SK-N-SH treated with all-trans-retinoic acid at 6 μM for 48 hours (cell line): ENCODE measurements around the gene AZU1.

Experiments
- ATAC-seq: fragments of 200-7000 bp; cut with Tn5 transposase; 3 replicates; pipeline ENCODE4 v1.9.1; 2020; ENCODE audit warnings: mild to moderate bottlenecking, moderate library complexity
- ARNTL ChIP-seq: fragments of 450-650 bp; formaldehyde crosslinking; IDR thresholded peaks from 2 replicates; pipeline ENCODE4 v1.5.0; 2020; ENCODE audit warnings: low read depth, mild to moderate bottlenecking, moderate library complexity, borderline replicate concordance
- BACH2 ChIP-seq: fragments of 250-450 bp; sonication (Bioruptor Pico); IDR thresholded peaks from 2 replicates; pipeline ENCODE4 v1.9.0; 2021; ENCODE audit warnings: mild to moderate bottlenecking, borderline replicate concordance
- CSDC2 ChIP-seq: fragments of 250-450 bp; sonication (Bioruptor Pico); IDR thresholded peaks from 2 replicates; pipeline ENCODE4 v1.5.0; 2020; ENCODE audit warnings: mild to moderate bottlenecking, moderate library complexity
- ESRRG ChIP-seq: fragments of 250-450 bp; sonication (Bioruptor Pico); IDR thresholded peaks from 2 replicates; pipeline ENCODE4 v1.6.1; 2021; ENCODE audit warnings: mild to moderate bottlenecking
- OSR1 ChIP-seq: fragments of 250-450 bp; sonication (Bioruptor Pico); IDR thresholded peaks from 2 replicates; pipeline ENCODE4 v1.8.0; 2022; ENCODE audit warnings: moderate library complexity, mild to moderate bottlenecking, inconsistent platforms
- POU6F1 ChIP-seq: fragments of 250-450 bp; sonication (Bioruptor Pico); IDR thresholded peaks from 2 replicates; pipeline ENCODE4 v1.8.0; 2021; ENCODE audit warnings: low read depth, mild to moderate bottlenecking, moderate library complexity, borderline replicate concordance
- RARB ChIP-seq: fragments of 250-450 bp; sonication (Bioruptor Pico); IDR thresholded peaks from 2 replicates; pipeline ENCODE4 v1.8.0; 2021; ENCODE audit warnings: mild to moderate bottlenecking, moderate library complexity
- SNAI2 ChIP-seq: fragments of 250-450 bp; sonication (Bioruptor Pico); IDR thresholded peaks from 2 replicates; pipeline ENCODE4 v1.5.0; 2020; ENCODE audit warnings: mild to moderate bottlenecking, moderate library complexity
- TCF4 ChIP-seq: fragments of 250-450 bp; sonication (Bioruptor Pico); IDR thresholded peaks from 2 replicates; pipeline ENCODE4 v1.8.0; 2021; ENCODE audit warnings: mild to moderate bottlenecking, moderate library complexity, borderline replicate concordance
- TOX ChIP-seq: fragments of 250-450 bp; sonication (Bioruptor Pico); IDR thresholded peaks from 2 replicates; pipeline ENCODE4 v1.8.0; 2021; ENCODE audit warnings: mild to moderate bottlenecking, moderate library complexity, borderline replicate concordance
- ZC3H10 ChIP-seq: fragments of 250-450 bp; sonication (Bioruptor Pico); IDR thresholded peaks from 2 replicates; pipeline ENCODE4 v1.5.1; 2021; ENCODE audit warnings: mild to moderate bottlenecking, moderate library complexity
- ZFP3 ChIP-seq: fragments of 250-450 bp; sonication (Bioruptor Pico); IDR thresholded peaks from 2 replicates; pipeline ENCODE4 v1.5.0; 2020; ENCODE audit warnings: mild to moderate bottlenecking, moderate library complexity
- ZFP30 ChIP-seq: fragments of 450-650 bp; formaldehyde crosslinking; IDR thresholded peaks from 2 replicates; pipeline ENCODE4 v1.5.0; 2022; ENCODE audit warnings: mild to moderate bottlenecking, moderate library complexity
- ZNF70 ChIP-seq: fragments of 450-650 bp; formaldehyde crosslinking; IDR thresholded peaks from 2 replicates; pipeline ENCODE4 v1.5.0; 2020; ENCODE audit warnings: mild to moderate bottlenecking, moderate library complexity
- TF ChIP-seq, protein P1 (sequence below): fragments of 250-450 bp; sonication (Bioruptor Pico); IDR thresholded peaks from 2 replicates; pipeline ENCODE4 v1.5.1; 2020; ENCODE audit warnings: low read depth, mild to moderate bottlenecking, moderate library complexity
- TF ChIP-seq, protein P2 (sequence below): fragments of 250-450 bp; sonication (Bioruptor Pico); IDR thresholded peaks from 2 replicates; pipeline ENCODE4 v1.8.0; 2020; ENCODE audit warnings: mild to moderate bottlenecking, moderate library complexity, borderline replicate concordance
- TF ChIP-seq, protein P3 (sequence below): fragments of 250-450 bp; sonication (Bioruptor Pico); IDR thresholded peaks from 2 replicates; pipeline ENCODE4 v1.5.0; 2020; ENCODE audit warnings: mild to moderate bottlenecking, moderate library complexity
- TF ChIP-seq, protein P4 (sequence below): fragments of 250-450 bp; sonication (Bioruptor Pico); IDR thresholded peaks from 2 replicates; pipeline ENCODE4 v1.5.1; 2021; ENCODE audit warnings: mild to moderate bottlenecking, moderate library complexity

Gene AZU1, protein sequence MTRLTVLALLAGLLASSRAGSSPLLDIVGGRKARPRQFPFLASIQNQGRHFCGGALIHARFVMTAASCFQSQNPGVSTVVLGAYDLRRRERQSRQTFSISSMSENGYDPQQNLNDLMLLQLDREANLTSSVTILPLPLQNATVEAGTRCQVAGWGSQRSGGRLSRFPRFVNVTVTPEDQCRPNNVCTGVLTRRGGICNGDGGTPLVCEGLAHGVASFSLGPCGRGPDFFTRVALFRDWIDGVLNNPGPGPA

DNA sequence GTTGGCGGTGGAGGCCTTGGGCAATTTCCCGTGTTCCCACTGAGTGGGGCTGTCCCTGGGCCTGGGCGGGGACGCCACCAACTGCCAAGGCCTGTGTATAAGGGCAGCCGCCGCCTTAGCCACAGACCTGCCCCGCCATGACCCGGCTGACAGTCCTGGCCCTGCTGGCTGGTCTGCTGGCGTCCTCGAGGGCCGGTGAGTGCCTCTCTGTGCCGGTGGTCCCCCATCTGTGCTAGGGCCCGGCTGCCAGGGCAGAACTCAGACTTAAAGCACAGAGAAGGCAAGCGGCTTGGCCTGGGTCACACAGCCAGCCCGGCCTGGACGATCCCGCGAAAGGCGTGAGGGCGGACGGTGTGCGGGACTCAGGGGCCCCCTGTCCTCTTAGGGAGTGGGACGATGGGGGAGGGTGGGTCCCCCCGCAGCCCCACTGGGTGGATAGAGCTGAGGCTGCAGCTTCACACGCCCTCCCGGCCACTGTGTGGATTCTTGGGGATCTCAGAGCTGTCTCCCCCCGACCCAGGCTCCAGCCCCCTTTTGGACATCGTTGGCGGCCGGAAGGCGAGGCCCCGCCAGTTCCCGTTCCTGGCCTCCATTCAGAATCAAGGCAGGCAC is at the start of gene AZU1:
AZU1 (plus strand) TSS at position 128 of the 612 bp plus-strand sequence; CDS start at position 138, 10 bp downstream.
- TF ChIP-seq ARNTL (CRISPR knock-in tag): no peak
- TF ChIP-seq BACH2 (CRISPR knock-in tag): no peak
- TF ChIP-seq POU6F1 (CRISPR knock-in tag): no peak
- TF ChIP-seq, protein P1, sequence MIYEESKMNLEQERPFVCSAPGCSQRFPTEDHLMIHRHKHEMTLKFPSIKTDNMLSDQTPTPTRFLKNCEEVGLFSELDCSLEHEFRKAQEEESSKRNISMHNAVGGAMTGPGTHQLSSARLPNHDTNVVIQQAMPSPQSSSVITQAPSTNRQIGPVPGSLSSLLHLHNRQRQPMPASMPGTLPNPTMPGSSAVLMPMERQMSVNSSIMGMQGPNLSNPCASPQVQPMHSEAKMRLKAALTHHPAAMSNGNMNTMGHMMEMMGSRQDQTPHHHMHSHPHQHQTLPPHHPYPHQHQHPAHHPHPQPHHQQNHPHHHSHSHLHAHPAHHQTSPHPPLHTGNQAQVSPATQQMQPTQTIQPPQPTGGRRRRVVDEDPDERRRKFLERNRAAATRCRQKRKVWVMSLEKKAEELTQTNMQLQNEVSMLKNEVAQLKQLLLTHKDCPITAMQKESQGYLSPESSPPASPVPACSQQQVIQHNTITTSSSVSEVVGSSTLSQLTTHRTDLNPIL (CRISPR knock-in tag): no peak
- no peak for TF ChIP-seq RARB (CRISPR knock-in tag)
- TF ChIP-seq ZC3H10 (CRISPR knock-in tag): no peak
- no peak for TF ChIP-seq ZNF70 (CRISPR knock-in tag)
- TF ChIP-seq, protein P2, sequence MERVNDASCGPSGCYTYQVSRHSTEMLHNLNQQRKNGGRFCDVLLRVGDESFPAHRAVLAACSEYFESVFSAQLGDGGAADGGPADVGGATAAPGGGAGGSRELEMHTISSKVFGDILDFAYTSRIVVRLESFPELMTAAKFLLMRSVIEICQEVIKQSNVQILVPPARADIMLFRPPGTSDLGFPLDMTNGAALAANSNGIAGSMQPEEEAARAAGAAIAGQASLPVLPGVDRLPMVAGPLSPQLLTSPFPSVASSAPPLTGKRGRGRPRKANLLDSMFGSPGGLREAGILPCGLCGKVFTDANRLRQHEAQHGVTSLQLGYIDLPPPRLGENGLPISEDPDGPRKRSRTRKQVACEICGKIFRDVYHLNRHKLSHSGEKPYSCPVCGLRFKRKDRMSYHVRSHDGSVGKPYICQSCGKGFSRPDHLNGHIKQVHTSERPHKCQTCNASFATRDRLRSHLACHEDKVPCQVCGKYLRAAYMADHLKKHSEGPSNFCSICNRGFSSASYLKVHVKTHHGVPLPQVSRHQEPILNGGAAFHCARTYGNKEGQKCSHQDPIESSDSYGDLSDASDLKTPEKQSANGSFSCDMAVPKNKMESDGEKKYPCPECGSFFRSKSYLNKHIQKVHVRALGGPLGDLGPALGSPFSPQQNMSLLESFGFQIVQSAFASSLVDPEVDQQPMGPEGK (CRISPR knock-in tag): no peak
- no peak for TF ChIP-seq ZFP3 (CRISPR knock-in tag)
- TF ChIP-seq, protein P3, sequence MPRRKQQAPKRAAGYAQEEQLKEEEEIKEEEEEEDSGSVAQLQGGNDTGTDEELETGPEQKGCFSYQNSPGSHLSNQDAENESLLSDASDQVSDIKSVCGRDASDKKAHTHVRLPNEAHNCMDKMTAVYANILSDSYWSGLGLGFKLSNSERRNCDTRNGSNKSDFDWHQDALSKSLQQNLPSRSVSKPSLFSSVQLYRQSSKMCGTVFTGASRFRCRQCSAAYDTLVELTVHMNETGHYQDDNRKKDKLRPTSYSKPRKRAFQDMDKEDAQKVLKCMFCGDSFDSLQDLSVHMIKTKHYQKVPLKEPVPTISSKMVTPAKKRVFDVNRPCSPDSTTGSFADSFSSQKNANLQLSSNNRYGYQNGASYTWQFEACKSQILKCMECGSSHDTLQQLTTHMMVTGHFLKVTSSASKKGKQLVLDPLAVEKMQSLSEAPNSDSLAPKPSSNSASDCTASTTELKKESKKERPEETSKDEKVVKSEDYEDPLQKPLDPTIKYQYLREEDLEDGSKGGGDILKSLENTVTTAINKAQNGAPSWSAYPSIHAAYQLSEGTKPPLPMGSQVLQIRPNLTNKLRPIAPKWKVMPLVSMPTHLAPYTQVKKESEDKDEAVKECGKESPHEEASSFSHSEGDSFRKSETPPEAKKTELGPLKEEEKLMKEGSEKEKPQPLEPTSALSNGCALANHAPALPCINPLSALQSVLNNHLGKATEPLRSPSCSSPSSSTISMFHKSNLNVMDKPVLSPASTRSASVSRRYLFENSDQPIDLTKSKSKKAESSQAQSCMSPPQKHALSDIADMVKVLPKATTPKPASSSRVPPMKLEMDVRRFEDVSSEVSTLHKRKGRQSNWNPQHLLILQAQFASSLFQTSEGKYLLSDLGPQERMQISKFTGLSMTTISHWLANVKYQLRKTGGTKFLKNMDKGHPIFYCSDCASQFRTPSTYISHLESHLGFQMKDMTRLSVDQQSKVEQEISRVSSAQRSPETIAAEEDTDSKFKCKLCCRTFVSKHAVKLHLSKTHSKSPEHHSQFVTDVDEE (CRISPR knock-in tag): no peak
- no peak for ATAC-seq

DNA sequence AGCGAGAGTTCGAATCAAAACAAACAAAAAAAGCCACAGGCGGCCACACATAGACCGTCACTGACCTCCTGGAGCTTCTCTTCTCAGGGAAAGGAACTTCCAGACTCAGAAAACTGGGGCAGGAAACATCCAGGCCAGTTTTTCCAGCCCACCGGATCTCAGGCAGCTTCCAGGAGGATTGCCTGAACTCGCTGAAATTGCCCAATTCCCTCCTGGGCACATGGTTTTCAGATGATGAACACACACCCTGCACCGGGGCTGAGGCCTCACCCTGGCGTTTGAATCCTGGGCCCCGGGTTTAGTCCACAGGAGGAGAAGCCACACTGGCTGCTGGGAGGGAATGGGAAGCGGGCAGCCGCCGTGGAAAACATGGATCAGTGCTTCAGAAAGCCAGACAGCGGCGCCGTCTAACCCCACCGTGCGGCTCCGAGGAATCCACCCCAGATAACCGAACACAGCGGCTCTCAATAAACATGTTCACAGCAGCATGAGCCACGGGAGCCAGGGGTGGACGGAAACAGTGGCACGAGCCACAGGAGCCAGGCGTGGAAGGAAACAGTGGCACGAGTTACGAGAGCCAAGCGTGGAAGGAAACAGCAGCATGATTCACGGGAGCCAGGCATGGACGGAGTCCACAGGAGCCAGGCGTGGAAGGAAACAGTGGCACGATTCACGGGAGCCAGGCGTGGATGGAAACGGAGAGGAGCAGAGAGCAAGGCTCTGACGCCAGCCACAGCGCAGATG is 48.6 kb upstream of the AZU1 start:
- ATAC-seq: peak; percentile 49; the same call in 2 of the 3 replicates
- TF ChIP-seq ZNF70 (CRISPR knock-in tag) (no peak), RARB (CRISPR knock-in tag) (no peak), CSDC2 (CRISPR knock-in tag) (no peak), TOX (no peak), ZFP30 (CRISPR knock-in tag) (no peak), TCF4 (CRISPR knock-in tag) (no peak), SNAI2 (CRISPR knock-in tag) (no peak), OSR1 (CRISPR knock-in tag) (no peak), ESRRG (CRISPR knock-in tag) (no peak), ZFP3 (CRISPR knock-in tag) (no peak)
- TF ChIP-seq, protein P4, sequence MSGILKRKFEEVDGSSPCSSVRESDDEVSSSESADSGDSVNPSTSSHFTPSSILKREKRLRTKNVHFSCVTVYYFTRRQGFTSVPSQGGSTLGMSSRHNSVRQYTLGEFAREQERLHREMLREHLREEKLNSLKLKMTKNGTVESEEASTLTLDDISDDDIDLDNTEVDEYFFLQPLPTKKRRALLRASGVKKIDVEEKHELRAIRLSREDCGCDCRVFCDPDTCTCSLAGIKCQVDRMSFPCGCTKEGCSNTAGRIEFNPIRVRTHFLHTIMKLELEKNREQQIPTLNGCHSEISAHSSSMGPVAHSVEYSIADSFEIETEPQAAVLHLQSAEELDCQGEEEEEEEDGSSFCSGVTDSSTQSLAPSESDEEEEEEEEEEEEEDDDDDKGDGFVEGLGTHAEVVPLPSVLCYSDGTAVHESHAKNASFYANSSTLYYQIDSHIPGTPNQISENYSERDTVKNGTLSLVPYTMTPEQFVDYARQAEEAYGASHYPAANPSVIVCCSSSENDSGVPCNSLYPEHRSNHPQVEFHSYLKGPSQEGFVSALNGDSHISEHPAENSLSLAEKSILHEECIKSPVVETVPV (CRISPR knock-in tag): no peak
- TF ChIP-seq, protein P1 (CRISPR knock-in tag): no peak
- TF ChIP-seq, all 23 proteins: peak for 0
